IMR-90 (cell line): ENCODE measurements around the gene TMEM63A.

ENCODE experiments used
- CEBPB ChIP-seq: IDR thresholded peaks from 2 replicates; pipeline ENCODE4 v1.6.1; 2012; ENCODE audit warnings: low read depth, low read length, improper control_type of control experiment
- MAFK ChIP-seq: IDR thresholded peaks from 2 replicates; pipeline ENCODE4 v1.6.1; 2012; ENCODE audit warnings: low read depth, low read length, improper control_type of control experiment
- MAZ ChIP-seq: IDR thresholded peaks from 2 replicates; pipeline ENCODE4 v1.6.1; 2012; ENCODE audit warnings: low read depth, mild to moderate bottlenecking, low read length, improper control_type of control experiment, moderate library complexity, borderline replicate concordance
- MXI1 ChIP-seq: IDR thresholded peaks from 2 replicates; pipeline ENCODE4 v1.6.1; 2012; ENCODE audit warnings: low read depth, mild to moderate bottlenecking, low read length, moderate library complexity, borderline replicate concordance
- POLR2A ChIP-seq: IDR thresholded peaks from 2 replicates; pipeline ENCODE4 v1.6.1; 2012; ENCODE audit warnings: mild to moderate bottlenecking, low read depth, low read length
- RFX5 ChIP-seq: IDR thresholded peaks from 2 replicates; pipeline ENCODE4 v1.8.0; 2012; ENCODE audit warnings: low read depth, mild to moderate bottlenecking, low read length, moderate library complexity
- SMC3 ChIP-seq: fragments of 150-350 bp; IDR thresholded peaks from 2 replicates; pipeline ENCODE4 v1.6.1; 2016; ENCODE audit warnings: low read depth, mild to moderate bottlenecking, antibody characterized with exemption, low read length, moderate library complexity
- TF ChIP-seq, protein P1 (sequence below): conservative IDR thresholded peaks from 2 replicates; pipeline ENCODE4 v1.5.1; 2012; ENCODE audit warnings: mild to moderate bottlenecking, low read depth, low read length, improper control_type of control experiment
- TF ChIP-seq, protein P2 (sequence below): fragments of 150-350 bp; IDR thresholded peaks from 2 replicates; pipeline ENCODE4 v1.6.1; 2017; ENCODE audit warnings: mild to moderate bottlenecking, antibody characterized with exemption, low read length, low read depth

DNA sequence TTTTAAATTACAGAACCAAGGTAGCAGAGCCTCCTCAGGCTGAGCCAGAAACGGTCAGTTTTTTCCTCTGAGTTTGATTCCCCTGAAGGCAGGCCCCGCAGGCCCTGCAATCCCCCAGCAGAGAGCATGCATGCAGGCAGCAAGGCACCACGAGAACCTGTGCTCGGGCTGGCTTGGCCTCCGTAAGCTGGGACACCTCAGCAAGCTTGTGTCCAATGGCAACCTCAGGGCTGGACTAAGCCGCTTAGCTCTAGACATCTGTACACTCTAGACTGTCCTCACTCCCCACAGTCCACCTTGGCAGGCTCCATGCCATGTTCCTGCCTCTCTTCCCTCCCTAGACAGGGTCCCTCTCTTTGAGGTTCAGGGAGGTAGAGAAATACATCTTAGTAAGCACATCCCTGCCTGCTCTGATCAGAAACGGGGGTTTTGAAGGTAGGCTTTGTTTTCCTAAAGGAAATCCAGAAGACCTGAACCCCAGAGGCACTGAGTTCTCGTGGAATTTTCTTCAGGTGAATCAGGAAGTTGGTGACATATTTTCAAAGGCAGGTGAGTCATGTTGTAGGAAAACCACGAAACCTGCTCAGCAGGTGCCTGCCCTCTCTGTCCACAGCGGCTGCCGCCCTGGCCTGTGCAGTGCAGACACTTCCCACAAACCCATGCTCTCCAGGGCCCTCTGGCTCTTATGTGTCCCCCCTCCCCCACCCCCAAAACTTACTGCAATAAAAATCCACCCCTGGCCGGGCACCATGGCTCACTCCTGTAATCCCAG, 7.0 kb downstream of the TMEM63A start:
- TF ChIP-seq, protein P1, sequence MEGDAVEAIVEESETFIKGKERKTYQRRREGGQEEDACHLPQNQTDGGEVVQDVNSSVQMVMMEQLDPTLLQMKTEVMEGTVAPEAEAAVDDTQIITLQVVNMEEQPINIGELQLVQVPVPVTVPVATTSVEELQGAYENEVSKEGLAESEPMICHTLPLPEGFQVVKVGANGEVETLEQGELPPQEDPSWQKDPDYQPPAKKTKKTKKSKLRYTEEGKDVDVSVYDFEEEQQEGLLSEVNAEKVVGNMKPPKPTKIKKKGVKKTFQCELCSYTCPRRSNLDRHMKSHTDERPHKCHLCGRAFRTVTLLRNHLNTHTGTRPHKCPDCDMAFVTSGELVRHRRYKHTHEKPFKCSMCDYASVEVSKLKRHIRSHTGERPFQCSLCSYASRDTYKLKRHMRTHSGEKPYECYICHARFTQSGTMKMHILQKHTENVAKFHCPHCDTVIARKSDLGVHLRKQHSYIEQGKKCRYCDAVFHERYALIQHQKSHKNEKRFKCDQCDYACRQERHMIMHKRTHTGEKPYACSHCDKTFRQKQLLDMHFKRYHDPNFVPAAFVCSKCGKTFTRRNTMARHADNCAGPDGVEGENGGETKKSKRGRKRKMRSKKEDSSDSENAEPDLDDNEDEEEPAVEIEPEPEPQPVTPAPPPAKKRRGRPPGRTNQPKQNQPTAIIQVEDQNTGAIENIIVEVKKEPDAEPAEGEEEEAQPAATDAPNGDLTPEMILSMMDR = no peak
- TF ChIP-seq, protein P2, sequence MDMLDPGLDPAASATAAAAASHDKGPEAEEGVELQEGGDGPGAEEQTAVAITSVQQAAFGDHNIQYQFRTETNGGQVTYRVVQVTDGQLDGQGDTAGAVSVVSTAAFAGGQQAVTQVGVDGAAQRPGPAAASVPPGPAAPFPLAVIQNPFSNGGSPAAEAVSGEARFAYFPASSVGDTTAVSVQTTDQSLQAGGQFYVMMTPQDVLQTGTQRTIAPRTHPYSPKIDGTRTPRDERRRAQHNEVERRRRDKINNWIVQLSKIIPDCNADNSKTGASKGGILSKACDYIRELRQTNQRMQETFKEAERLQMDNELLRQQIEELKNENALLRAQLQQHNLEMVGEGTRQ = no peak
- TF ChIP-seq POLR2A = no peak
- TF ChIP-seq RFX5 = no peak
- TF ChIP-seq MAFK = no peak
- TF ChIP-seq MAZ = no peak
- TF ChIP-seq MXI1 = no peak
- no peak for TF ChIP-seq CEBPB
- TF ChIP-seq SMC3 = no peak
